GM12865 (cell line): ENCODE measurements around the gene ESYT2.

Source experiments
- DNase-seq: peaks from one replicate; pipeline ENCODE4 v3.0.0; 2010; ENCODE audit warnings: low read depth
- H3K4me3 ChIP-seq: 2 replicates; pipeline ENCODE4 v1.5.1; 2011; ENCODE audit warnings: mild to moderate bottlenecking, low read depth, low read length, control low read depth
- CTCF ChIP-seq: IDR thresholded peaks from 2 replicates; pipeline ENCODE4 v1.5.1; 2011; ENCODE audit warnings: low read length, control low read depth, low read depth, inconsistent platforms; ENCODE audit not compliant: insufficient read depth; ENCODE audit errors: missing control alignments

ESYT2 gene

GRCh38 chr7:158750702-158751101 lies 78.6 kb downstream of the ESYT2 start:
- TF ChIP-seq CTCF = no peak
- no peak for DNase-seq
- no peak overlapping the region for H3K4me3 ChIP-seq

DNA sequence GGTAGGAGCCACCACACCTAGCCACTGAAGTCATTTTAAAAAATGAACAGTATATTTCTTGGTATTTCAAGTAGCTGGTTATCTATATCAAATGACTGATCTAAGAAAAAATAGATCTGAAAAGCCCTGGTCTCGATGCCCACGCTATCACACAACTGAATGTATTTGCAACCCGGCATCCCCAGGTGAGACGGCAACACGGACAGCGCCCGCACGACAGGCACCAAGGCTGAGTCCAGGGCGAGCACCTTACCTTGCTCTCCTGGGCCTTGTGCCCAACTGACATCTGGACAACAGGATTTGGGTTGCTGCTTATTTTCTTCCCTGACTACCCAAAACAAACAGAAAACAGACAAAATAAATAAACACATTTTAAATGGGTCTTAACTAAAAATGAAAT lies 79.9 kb downstream of the ESYT2 start:
- TF ChIP-seq CTCF = no peak
- no peak for DNase-seq

GRCh38 chr7:158748335-158748734 lies 81.0 kb downstream of the ESYT2 start:
- no peak for DNase-seq
- no peak overlapping the region for H3K4me3 ChIP-seq
- TF ChIP-seq CTCF = no peak

More for the DNA sequence above, 79.9 kb downstream of the ESYT2 start:
- H3K4me3 ChIP-seq = no peak overlapping the region

DNA sequence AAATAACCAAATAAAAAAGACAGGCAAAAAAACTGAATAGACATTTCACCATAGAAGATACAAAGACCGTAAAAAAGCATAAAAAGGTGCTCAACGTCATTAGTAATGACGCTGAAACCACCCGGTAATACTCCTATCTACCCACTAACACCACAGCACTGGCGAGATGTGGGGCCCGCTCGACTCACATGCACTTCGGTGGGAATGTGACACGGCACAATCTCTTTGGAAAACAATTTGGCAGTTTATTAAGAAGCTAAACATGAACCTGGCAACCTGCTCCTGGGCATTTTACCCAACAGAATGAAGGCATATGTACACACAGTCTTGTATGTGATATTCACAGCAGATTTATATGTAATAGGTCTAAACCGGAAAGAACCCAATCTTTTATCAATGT lies 81.9 kb downstream of the ESYT2 start:
- no peak for TF ChIP-seq CTCF
- no peak overlapping the region for H3K4me3 ChIP-seq
- no peak for DNase-seq

- TF ChIP-seq CTCF = no peak
- no peak for DNase-seq
- H3K4me3 ChIP-seq = no peak overlapping the region
Measured at GRCh38 chr7:158746957-158747356, 82.4 kb downstream of the ESYT2 start.

GRCh38 chr7:158745057-158745715 lies 84.1 kb downstream of the ESYT2 start:
- no peak for DNase-seq
- no peak for TF ChIP-seq CTCF
- H3K4me3 ChIP-seq = no peak overlapping the region

- DNase-seq = no peak
- TF ChIP-seq CTCF = no peak
- no peak overlapping the region for H3K4me3 ChIP-seq
Measured at GRCh38 chr7:158744070-158744469, 85.2 kb downstream of the ESYT2 start.
